Brain microvascular endothelial cell (primary cell): ENCODE measurements around the gene EFHC2.

Experiments
- DNase-seq: peaks from one replicate; pipeline ENCODE4 v3.0.0-alpha.2; 2020
- H3K27ac ChIP-seq: fragments of 250-450 bp; sonication (Bioruptor Pico); 2 replicates; pipeline ENCODE4 v1.5.1; 2020; ENCODE audit warnings: mild to moderate bottlenecking, moderate library complexity
- H3K27me3 ChIP-seq: fragments of 250-450 bp; sonication (Bioruptor Pico); replicated peaks from 2 replicates; pipeline ENCODE4 v1.5.1; 2020; ENCODE audit warnings: mild to moderate bottlenecking
- H3K36me3 ChIP-seq: fragments of 250-450 bp; sonication (Bioruptor Pico); replicated peaks from 2 replicates; pipeline ENCODE4 v1.5.1; 2020; ENCODE audit warnings: mild to moderate bottlenecking
- H3K4me3 ChIP-seq: 2 replicates; pipeline ENCODE4 v1.5.1; 2011; ENCODE audit warnings: low read depth, mild to moderate bottlenecking, control low read depth, low read length, moderate library complexity
- CTCF ChIP-seq: IDR thresholded peaks from 2 replicates; pipeline ENCODE4 v1.5.1; 2011; ENCODE audit warnings: low read depth, mild to moderate bottlenecking, moderate library complexity, low read length, control low read depth, inconsistent platforms; ENCODE audit errors: missing control alignments
- in situ Hi-C: cut with HindIII; loops from 2 replicates; pipeline ENCODE4 v1.10.0; 2017; ENCODE audit warnings: low sequenced_read_pairs, low pct_ligation_motif_present

EFHC2 gene

GRCh38 chrX:44343412-44344141, at the start of gene EFHC2:
Gene EFHC2, minus strand, starts transcription at chrX:44343672. Its CDS starts 84 bp downstream, at chrX:44343588.
- Histone ChIP-seq H3K36me3 (no peaks in the 10 kb centered on the region), H3K27me3 (no peaks in the 10 kb centered on the region), H3K27ac (no peak within 1 kb of the TSS), H3K4me3 (peak within 1 kb of the TSS; percentile 55)
- in situ Hi-C loops = no loop called here
- peak; percentile 13 for DNase-seq
- no peak for TF ChIP-seq CTCF

- no peak for TF ChIP-seq CTCF
- no peak for DNase-seq
Observed at GRCh38 chrX:44392767-44393166, 49.3 kb upstream of the EFHC2 start.

GRCh38 chrX:44384688-44385338, 41.3 kb upstream of the EFHC2 start:
- Histone ChIP-seq H3K27me3 (no peaks in the 10 kb centered on the region), H3K36me3 (no peaks in the 10 kb centered on the region), H3K27ac (no peak overlapping the region), H3K4me3 (no peak overlapping the region)
- DNase-seq = no peak
- in situ Hi-C loops = no loop called here
- TF ChIP-seq CTCF = no peak

More at GRCh38 chrX:44392767-44393166, 49.3 kb upstream of the EFHC2 start:
- Histone ChIP-seq H3K36me3 (no peaks in the 10 kb centered on the region), H3K27me3 (no peaks in the 10 kb centered on the region), H3K4me3 (no peak overlapping the region), H3K27ac (no peak overlapping the region)
- in situ Hi-C loops = no loop called here

DNA sequence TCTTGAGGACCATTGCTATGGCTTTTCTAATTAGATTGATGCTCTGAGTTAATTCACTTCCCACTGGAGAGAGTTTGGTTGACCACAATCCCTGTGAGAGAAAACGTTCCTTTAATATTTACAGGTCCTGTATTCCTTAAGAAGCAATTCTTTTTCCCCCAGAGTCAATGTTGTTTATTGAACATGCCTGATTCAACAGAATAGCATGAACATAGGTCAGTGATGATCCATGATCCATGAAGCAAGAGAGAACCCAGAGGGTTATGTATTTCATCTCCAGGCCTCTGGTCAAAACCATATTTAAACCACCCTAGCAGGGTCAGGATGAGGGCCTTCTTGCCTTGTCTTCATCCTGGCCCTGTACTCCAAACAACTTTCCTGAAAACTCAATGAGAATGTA, 39.4 kb upstream of the EFHC2 start:
- no peak for TF ChIP-seq CTCF
- in situ Hi-C loops = no loop called here
- H3K27ac ChIP-seq = no peak overlapping the region
- no peak overlapping the region for H3K4me3 ChIP-seq
- H3K27me3 ChIP-seq = no peaks in the 10 kb centered on the region
- H3K36me3 ChIP-seq = no peaks in the 10 kb centered on the region
- no peak for DNase-seq

DNA sequence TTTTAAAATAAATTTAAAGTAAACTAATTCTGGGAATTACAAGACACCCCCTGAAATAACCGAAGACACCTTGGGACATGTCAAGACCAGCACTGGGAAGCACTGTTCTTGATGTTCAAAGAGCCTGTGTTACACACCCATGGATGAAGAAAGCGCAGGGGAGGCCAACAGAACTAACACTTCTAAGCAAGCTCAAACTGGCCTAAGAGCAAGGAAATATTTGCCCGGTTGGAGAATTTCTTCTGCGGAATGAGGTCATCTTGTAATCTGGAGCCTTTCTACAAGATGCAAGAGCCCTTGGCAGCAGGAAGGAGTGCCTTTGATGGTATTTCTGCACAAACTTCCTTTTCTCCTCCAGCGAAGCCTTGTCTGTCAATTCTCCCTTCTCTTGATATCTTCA, 9.3 kb upstream of the EFHC2 start:
- Histone ChIP-seq H3K27ac (no peak overlapping the region), H3K27me3 (no peaks in the 10 kb centered on the region), H3K4me3 (no peak overlapping the region), H3K36me3 (no peaks in the 10 kb centered on the region)
- no peak for DNase-seq
- in situ Hi-C loops = no loop called here
- no peak for TF ChIP-seq CTCF
